Ovary (tissue), 9 donors: ENCODE measurements around the gene LAMB3. TPM values are rescaled to one million over a fixed set of nuclear protein-coding genes. Genes with fewer than 3 reads are reported as not detected.

Experiments
- DNase-seq, 5 donors: peaks; one replicate each; pipeline ENCODE4 v3.0.0-alpha.2; 2019 to 2020
- H3K27ac ChIP-seq, 2 donors: fragments of 200-600 bp; one replicate each; pipeline versions ENCODE4 v1.5.1 to v1.8.0; 2019 to 2022
- H3K27me3 ChIP-seq: fragments of 200-600 bp; one replicate; pipeline ENCODE4 v1.8.0; 2022
- H3K36me3 ChIP-seq: fragments of 200-600 bp; sonication (generic); one replicate; pipeline ENCODE4 v1.5.1; 2019
- H3K4me1 ChIP-seq: one replicate; pipeline ENCODE4 v1.8.1; 2013; ENCODE audit warnings: mild to moderate bottlenecking, moderate library complexity; ENCODE audit not compliant: insufficient read depth
- H3K4me3 ChIP-seq: fragments of 200-600 bp; sonication (generic); one replicate; pipeline ENCODE4 v1.5.1; 2017
- H3K9me3 ChIP-seq, 2 donors: fragments of 200-600 bp in 1 of 2; sonication (generic) in 1 of 2; one replicate each; pipeline versions ENCODE4 v1.5.1 to v1.8.1; 2013 to 2019; ENCODE audit warnings: mild to moderate bottlenecking in 1 of 2, moderate library complexity in 1 of 2
- CTCF ChIP-seq, 3 donors: fragments of 450-650 bp in 2 of 3; fragments of 200-600 bp in 1 of 3; IDR thresholded peaks; one replicate each; pipeline versions ENCODE4 v1.5.1 to v1.8.0; 2016 to 2022; ENCODE audit warnings: antibody characterized with exemption in 3 of 3, mild to moderate bottlenecking in 1 of 3
- EP300 ChIP-seq: sonication (generic); formaldehyde crosslinking; IDR thresholded peaks from one replicate; pipeline ENCODE4 v1.6.1; 2017; ENCODE audit warnings: antibody characterized with exemption
- POLR2A ChIP-seq: fragments of 450-650 bp; IDR thresholded peaks from one replicate; pipeline ENCODE4 v1.6.1; 2017; ENCODE audit warnings: antibody characterized with exemption, mild to moderate bottlenecking, moderate library complexity
- WGBS, 3 donors: extraction: QIAGEN DNeasy Blood & Tissue Kit in 1 of 3; methylation state at CpG; one replicate each; pipeline versions ENCODE4 v1.1.5 to v1.1.7; 2013 to 2017; 5-methylcytosine and 5-hydroxymethylcytosine counted together
- intact Hi-C, 4 donors: fragments of 100-400 bp; cut with DNase I; formaldehyde crosslinking; loops; one replicate each; pipeline versions ENCODE4 v1.11.0 to v1.15.1; 2022 to 2023
- polyA plus RNA-seq, 2 donors: library from polyadenylated mRNA; stranded (reverse); fragments of 200-250 nt in 1 of 2; fragments of 350-450 nt in 1 of 2; fragmentation: Illumina TruSeq in 1 of 2; extraction: RNeasy Lipid Tissue Mini Kit (QIAGEN cat#74804) in 1 of 2; gene quantifications; one replicate each; pipeline ENCODE4 v1.2.3, GENCODE V29; 2013 to 2014
- total RNA-seq, 7 donors: library from RNA; depleted of rRNA in 2 of 7; stranded (reverse); fragments of >200 nt in 2 of 7; fragmentation: NEBNext Ultra II Directional in 3 of 7; extraction: Animal tissue kit (Norgen Biotek cat#: 25700) in 3 of 7; gene quantifications; one replicate each; pipeline versions ENCODE4 v1.1.0 to v1.2.4, GENCODE V29; 2016 to 2023
- donor health status: DM: no; HTN: no; CAD: no; lungs with moderate emphysema.
- donor health status: DM: no; HTN: no; CAD: no.
- donor health status: Bipolar disorder and iron deficiency.
- donor health status: DM: yes; HTN: yes; CAD: no.
- donor health status: DM: no; HTN: no; CAD: no.
- donor health status: DM: yes; HTN: yes; CAD: no.

LAMB3 gene
- total and polyA plus RNA-seq, 9 donors: 0.54 to 56.9 (median 4.2) TPM

- no peak for DNase-seq
- Histone ChIP-seq H3K4me1 (peaks cover 2% of the 10 kb centered on the region), H3K36me3 (no peaks in the 10 kb centered on the region), H3K4me3 (no peak overlapping the region), H3K9me3 (no peaks in the 10 kb centered on the region), H3K27me3 (no peaks in the 10 kb centered on the region), H3K27ac (no peak overlapping the region)
- TF ChIP-seq EP300 (no peak), CTCF (IDR thresholded peaks at IDR 0.05) (no peak), POLR2A (no peak)
- intact Hi-C loops: no loop called here
- WGBS, 3 donors: 86 to 91% (median 90%) methylated on average over 9 of the region's 9 CpGs
These were observed 3.4 kb upstream of the LAMB3 start for GRCh38 chr1:209655411-209656231.

GRCh38 chr1:209653915-209654351, 1.7 kb upstream of the LAMB3 start:
- no peaks in the 10 kb centered on the region for H3K27me3 ChIP-seq
- intact Hi-C loops: no loop called here
- 92 to 95% (median 93%) methylated on average over 7 of the region's 7 CpGs for WGBS, 3 donors
- no peak overlapping the region for H3K27ac ChIP-seq
- no peaks in the 10 kb centered on the region for H3K9me3 ChIP-seq
- no peaks in the 10 kb centered on the region for H3K36me3 ChIP-seq
- H3K4me3 ChIP-seq: no peak overlapping the region
- no peak for TF ChIP-seq EP300
- DNase-seq: no peak
- peaks cover 7% of the 10 kb centered on the region for H3K4me1 ChIP-seq

- Histone ChIP-seq H3K9me3 (no peaks in the 10 kb centered on the region), H3K4me1 (peaks cover 13% of the 10 kb centered on the region), H3K36me3 (no peaks in the 10 kb centered on the region), H3K4me3 (no peak overlapping the region), H3K27me3 (no peaks in the 10 kb centered on the region), H3K27ac (no peak overlapping the region)
- 56 to 70% (median 61%) methylated on average over 3 of the region's 3 CpGs for WGBS, 3 donors
- TF ChIP-seq CTCF (IDR thresholded peaks at IDR 0.05) (no peak), EP300 (no peak), POLR2A (no peak)
- intact Hi-C loops: no loop called here
- DNase-seq: peak; percentile 49 to 78 (median 66)
These were observed 712 bp upstream of the LAMB3 start for GRCh38 chr1:209652873-209653401.

GRCh38 chr1:209651138-209651587, 1.1 kb downstream of the LAMB3 start:
- Histone ChIP-seq H3K36me3 (no peaks in the 10 kb centered on the region), H3K4me3 (no peak overlapping the region), H3K4me1 (peaks cover 25% of the 10 kb centered on the region), H3K27me3 (no peaks in the 10 kb centered on the region), H3K9me3 (no peaks in the 10 kb centered on the region), H3K27ac (no peak overlapping the region)
- 54 to 74% (median 60%) methylated on average over 5 of the region's 5 CpGs for WGBS, 3 donors
- intact Hi-C loops: no loop called here
- DNase-seq: no peak
- TF ChIP-seq EP300 (no peak), POLR2A (no peak), CTCF (IDR thresholded peaks at IDR 0.05) (no peak)

- Histone ChIP-seq H3K27ac (no peak overlapping the region), H3K9me3 (no peaks in the 10 kb centered on the region), H3K4me3 (no peak overlapping the region), H3K36me3 (no peaks in the 10 kb centered on the region), H3K27me3 (no peaks in the 10 kb centered on the region), H3K4me1 (peaks cover 30% of the 10 kb centered on the region)
- WGBS, 3 donors: 76 to 84% (median 76%) methylated on average over 1 of the region's 1 CpG
- no peak for TF ChIP-seq POLR2A
- no peak for TF ChIP-seq EP300
- no peak for TF ChIP-seq CTCF (IDR thresholded peaks at IDR 0.05)
- DNase-seq: no peak
- intact Hi-C loops: no loop called here
These were observed 1.8 kb downstream of the LAMB3 start for GRCh38 chr1:209650454-209650853.
